Esophagus squamous epithelium (tissue), 5 donors: ENCODE data around the gene CORO7. TPM values are rescaled to one million over a fixed set of nuclear protein-coding genes. Genes with fewer than 3 reads are reported as not detected.

ENCODE experiments used
- DNase-seq: peaks from one replicate; lab custom pipeline; 2025; lab: John Stamatoyannopoulos, UW
- H3K27ac ChIP-seq, 4 donors: fragments of 200-600 bp; sonication (generic); one replicate each; pipeline ENCODE4 v1.5.1; 2016 to 2019; ENCODE audit warnings: mild to moderate bottlenecking in 1 of 4
- H3K27me3 ChIP-seq, 4 donors: fragments of 200-600 bp; sonication (generic); 1 replicate in 3 of 4; 2 replicates in 1 of 4; pipeline versions ENCODE4 v1.5.1 to v1.6.0; 2017 to 2021; ENCODE audit warnings: antibody characterized with exemption in 1 of 4
- H3K36me3 ChIP-seq, 3 donors: fragments of 200-600 bp; sonication (generic); one replicate each; pipeline ENCODE4 v1.5.1; 2016 to 2019
- H3K4me1 ChIP-seq, 3 donors: fragments of 200-600 bp; sonication (generic); one replicate each; pipeline ENCODE4 v1.5.1; 2017 to 2019
- H3K4me3 ChIP-seq, 4 donors: fragments of 200-600 bp; sonication (generic); 1 replicate in 3 of 4; 2 replicates in 1 of 4; pipeline ENCODE4 v1.5.1; 2016 to 2019; ENCODE audit warnings: mild to moderate bottlenecking in 2 of 4, moderate library complexity in 1 of 4
- H3K9me3 ChIP-seq, 3 donors: fragments of 200-600 bp; sonication (generic); one replicate each; pipeline ENCODE4 v1.5.1; 2016 to 2019
- CTCF ChIP-seq, 6 experiments: fragments of 450-650 bp in 4 of 6; fragments of 200-600 bp in 2 of 6; sonication (generic) in 2 of 6; IDR thresholded peaks; one replicate each; pipeline ENCODE4 v1.5.1; 2016 to 2019; ENCODE audit warnings: antibody characterized with exemption in 6 of 6, mild to moderate bottlenecking in 4 of 6, moderate library complexity in 4 of 6
- POLR2A ChIP-seq, 4 donors: fragments of 450-650 bp; IDR thresholded peaks; one replicate each; pipeline ENCODE4 v1.6.1; 2017; ENCODE audit warnings: antibody characterized with exemption in 4 of 4, mild to moderate bottlenecking in 4 of 4, moderate library complexity in 3 of 4
- WGBS, 2 donors: methylation state at CpG; one replicate each; pipeline ENCODE4 v1.1.5; 2018; 5-methylcytosine and 5-hydroxymethylcytosine counted together
- intact Hi-C: fragments of 100-400 bp; cut with DNase I; formaldehyde crosslinking; loops from one replicate; pipeline ENCODE4 v1.15.0; 2022
- total RNA-seq, 4 donors: library from RNA; depleted of rRNA; stranded (reverse); fragments of >200 nt; gene quantifications; one replicate each; pipeline ENCODE4 v1.1.0, GENCODE V29; 2016
- donor health status: DM: yes; HTN: yes; CAD: no.

Gene CORO7
- total RNA-seq, 4 donors from 2014 or later, result 15.8 to 25.9 (median 17.8) TPM

GRCh38 chr16:4412159-4412558 lies 4.2 kb downstream of the CORO7 start:
- Histone ChIP-seq H3K9me3 (no peaks in the 10 kb centered on the region), H3K36me3 (peaks cover 5 to 46% (median 11%) of the 10 kb centered on the region in 3 donors), H3K27ac (peak overlapping the region in 2 of 4 donors; percentile 9 to 44), H3K4me3 (no peak overlapping the region), H3K27me3 (no peaks in the 10 kb centered on the region), H3K4me1 (peaks cover 18 to 80% (median 18%) of the 10 kb centered on the region in 3 donors)
- DNase-seq, result no peak
- TF ChIP-seq POLR2A (IDR thresholded peaks at IDR 0.05) (no peak), CTCF (IDR thresholded peaks at IDR 0.05) (no peak)
- 89 to 96% methylated on average over 4 to 7 of the region's 8 CpGs for WGBS, 2 donors
- intact Hi-C loops, result no loop called here

GRCh38 chr16:4411684-4412083 lies 4.7 kb downstream of the CORO7 start:
- peak overlapping the region in 2 of 4 donors; percentile 9 to 44 for H3K27ac ChIP-seq
- no peak for TF ChIP-seq CTCF (IDR thresholded peaks at IDR 0.05)
- TF ChIP-seq POLR2A (IDR thresholded peaks at IDR 0.05), result no peak
- no peak overlapping the region for H3K4me3 ChIP-seq
- peaks cover 14 to 75% (median 15%) of the 10 kb centered on the region in 3 donors for H3K4me1 ChIP-seq
- H3K9me3 ChIP-seq, result no peaks in the 10 kb centered on the region
- H3K27me3 ChIP-seq, result no peaks in the 10 kb centered on the region
- DNase-seq, result no peak
- WGBS, 2 donors, result 60% methylated on average over 2 of the region's 16 CpGs; no CpG with 5 or more reads in 1 of the 2 donors
- H3K36me3 ChIP-seq, result peaks cover 5 to 50% (median 15%) of the 10 kb centered on the region in 3 donors
- intact Hi-C loops, result no loop called here

- no peaks in the 10 kb centered on the region for H3K9me3 ChIP-seq
- peak overlapping the region in 1 of 4 donors; percentile 44 for H3K27ac ChIP-seq
- TF ChIP-seq POLR2A (IDR thresholded peaks at IDR 0.05), result no peak
- no peak for TF ChIP-seq CTCF (IDR thresholded peaks at IDR 0.05)
- DNase-seq, result no peak
- no peaks in the 10 kb centered on the region for H3K27me3 ChIP-seq
- H3K36me3 ChIP-seq, result peaks cover 9 to 62% (median 22%) of the 10 kb centered on the region in 3 donors
- no peak overlapping the region for H3K4me3 ChIP-seq
- peaks cover 12 to 66% (median 15%) of the 10 kb centered on the region in 3 donors for H3K4me1 ChIP-seq
- intact Hi-C loops, result no loop called here
- WGBS, 2 donors, result 68 to 74% methylated on average over 14 to 15 of the region's 15 CpGs
These were observed 5.9 kb downstream of the CORO7 start for GRCh38 chr16:4410335-4411075.

GRCh38 chr16:4409081-4409932 lies 7.1 kb downstream of the CORO7 start:
- DNase-seq, result no peak
- TF ChIP-seq POLR2A (IDR thresholded peaks at IDR 0.05) (no peak), CTCF (IDR thresholded peaks at IDR 0.05) (peak in 1 of 6 experiments; percentile 34)
- no peaks in the 10 kb centered on the region for H3K9me3 ChIP-seq
- peaks cover 17 to 74% (median 22%) of the 10 kb centered on the region in 3 donors for H3K36me3 ChIP-seq
- no peak overlapping the region for H3K4me3 ChIP-seq
- WGBS, 2 donors, result 48 to 56% methylated on average over 8 to 10 of the region's 19 CpGs
- H3K27ac ChIP-seq, result no peak overlapping the region
- no peaks in the 10 kb centered on the region for H3K27me3 ChIP-seq
- peaks cover 4 to 54% (median 8%) of the 10 kb centered on the region in 3 donors for H3K4me1 ChIP-seq
- intact Hi-C loops, result no loop called here
